T-helper 17 cell (primary cell): ENCODE measurements around the gene PROK1. TPM values are rescaled to one million over a fixed set of nuclear protein-coding genes. Genes with fewer than 3 reads are reported as not detected.

Source experiments
- ATAC-seq: fragments of 150-1000 bp; cut with Tn5 transposase; 2 replicates; pipeline ENCODE4 v1.10.0; 2021; ENCODE audit warnings: mild to moderate bottlenecking, moderate library complexity
- DNase-seq, 3 donors: peaks; one replicate each; pipeline versions ENCODE4 v3.0.0 to v3.0.0-alpha.2; 2020 to 2021
- H3K9me3 ChIP-seq: one replicate; pipeline ENCODE4 v1.7.0; 2013; ENCODE audit warnings: low read length, mild to moderate bottlenecking; ENCODE audit not compliant: control insufficient read depth, poor library complexity, severe bottlenecking
- H3K27ac Mint-ChIP-seq: one replicate; pipeline ENCODE4 v1.8.0; 2022; ENCODE audit warnings: mild to moderate bottlenecking, moderate library complexity, mixed read lengths
- H3K27me3 Mint-ChIP-seq: one replicate; pipeline ENCODE4 v1.8.0; 2022; ENCODE audit warnings: mixed read lengths
- H3K36me3 Mint-ChIP-seq: one replicate; pipeline ENCODE4 v1.8.0; 2022; ENCODE audit warnings: low read depth, mixed read lengths
- H3K4me1 Mint-ChIP-seq: one replicate; pipeline ENCODE4 v1.8.0; 2022; ENCODE audit warnings: mild to moderate bottlenecking, mixed read lengths
- H3K4me3 Mint-ChIP-seq: one replicate; pipeline ENCODE4 v1.8.0; 2022; ENCODE audit warnings: mild to moderate bottlenecking, moderate library complexity, mixed read lengths
- total RNA-seq, 4 donors: library from RNA in 2 of 4; stranded (reverse) in 2 of 4; gene quantifications; one replicate each; pipeline ENCODE4 v1.2.3 and lab custom pipeline; 2022 to 2026

Gene PROK1
- total RNA-seq, 2 donors from 2014 or later = not detected

DNA sequence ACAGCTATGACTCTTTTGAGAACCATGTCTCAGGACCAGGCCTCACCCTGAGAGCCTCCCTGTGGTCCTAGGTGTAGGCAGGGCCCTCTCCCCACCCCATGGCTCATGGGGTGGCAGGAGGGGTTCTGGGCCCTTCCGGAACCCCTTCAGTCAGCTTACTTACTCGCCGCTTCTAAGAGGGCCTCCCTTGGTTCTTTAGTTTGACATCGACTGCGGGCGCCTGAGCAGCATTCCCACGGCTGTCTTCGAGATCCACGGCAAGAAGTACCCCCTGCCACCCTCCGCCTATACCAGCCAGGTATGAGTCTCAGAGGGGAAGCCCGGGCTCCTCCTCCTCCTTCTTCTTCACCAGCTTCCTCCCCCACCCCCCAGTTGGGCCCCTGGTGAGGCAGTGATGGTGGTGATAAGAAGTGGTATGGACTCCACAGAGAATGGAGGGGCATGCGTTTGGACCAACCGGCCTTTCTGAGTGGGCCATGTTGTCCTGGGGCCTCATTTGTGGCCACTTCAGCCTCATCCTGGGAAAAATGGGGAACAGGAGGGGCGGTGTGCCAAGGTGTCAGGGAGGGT is 39.1 kb downstream of the PROK1 start:
- H3K4me3 Mint-ChIP-seq = no peak overlapping the region
- ATAC-seq = no peak
- peaks cover 9% of the 10 kb centered on the region for H3K4me1 Mint-ChIP-seq
- no peak for DNase-seq
- no peaks in the 10 kb centered on the region for H3K36me3 Mint-ChIP-seq
- no peak overlapping the region for H3K27ac Mint-ChIP-seq
- H3K9me3 ChIP-seq = no peaks in the 10 kb centered on the region
- peaks cover 24% of the 10 kb centered on the region for H3K27me3 Mint-ChIP-seq

DNA sequence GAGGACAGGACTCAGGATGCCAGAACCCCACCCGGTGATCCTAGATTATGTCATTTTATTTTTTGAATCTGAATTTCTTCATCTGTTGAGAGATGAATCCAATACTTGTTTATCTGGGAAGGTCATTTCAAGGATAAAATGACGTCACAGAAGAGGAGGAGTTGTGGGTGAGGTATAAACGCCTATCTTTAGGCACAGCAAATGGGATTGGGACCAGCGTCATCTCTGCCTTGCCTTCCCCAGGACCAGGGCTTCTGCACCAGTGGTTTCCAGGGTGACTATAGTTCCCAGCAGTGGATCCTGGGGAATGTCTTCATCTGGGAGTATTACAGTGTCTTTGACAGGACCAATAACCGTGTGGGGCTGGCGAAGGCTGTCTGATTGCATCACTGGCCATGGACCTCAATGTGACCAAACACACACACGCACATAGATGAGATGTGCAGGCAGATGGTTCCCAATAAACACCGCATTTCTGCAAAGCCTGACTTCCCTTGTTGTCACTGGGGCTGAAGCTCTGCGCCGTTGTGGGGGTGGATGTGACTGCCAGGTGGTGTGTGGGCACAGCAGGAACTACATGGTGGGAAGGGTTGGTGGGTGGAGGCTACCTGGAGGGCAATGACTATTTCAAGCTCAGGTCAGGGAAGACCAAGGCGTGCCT is 40.0 kb downstream of the PROK1 start:
- H3K27ac Mint-ChIP-seq = no peak overlapping the region
- DNase-seq (no peak), ATAC-seq (no peak)
- no peaks in the 10 kb centered on the region for H3K36me3 Mint-ChIP-seq
- peaks cover 12% of the 10 kb centered on the region for H3K4me1 Mint-ChIP-seq
- H3K27me3 Mint-ChIP-seq = peaks cover 16% of the 10 kb centered on the region
- no peak overlapping the region for H3K4me3 Mint-ChIP-seq
- H3K9me3 ChIP-seq = no peaks in the 10 kb centered on the region

DNA sequence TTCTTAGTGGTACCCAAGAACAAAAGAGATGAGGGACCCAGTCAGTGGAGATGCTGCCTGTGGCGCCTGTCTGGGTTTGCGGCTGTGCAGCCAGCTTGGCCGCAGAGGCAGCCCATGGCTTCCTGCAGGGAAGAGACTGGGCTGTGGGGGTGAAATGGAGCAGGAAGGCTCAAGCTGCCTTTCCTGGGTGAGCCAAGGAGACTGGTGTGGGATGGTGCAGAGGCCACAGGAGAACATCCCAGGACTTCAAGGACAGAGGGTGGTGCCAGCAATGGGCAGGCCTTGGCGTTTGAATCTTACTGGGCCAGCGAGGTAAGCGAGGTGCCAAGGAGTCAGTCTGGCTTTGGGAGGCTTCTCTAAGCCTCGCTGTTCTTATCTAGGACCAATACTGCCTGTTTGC is 41.6 kb downstream of the PROK1 start:
- Mint-ChIP-seq H3K4me3 (no peak overlapping the region), H3K36me3 (no peaks in the 10 kb centered on the region), H3K27ac (no peak overlapping the region), H3K27me3 (peaks cover 5% of the 10 kb centered on the region), H3K4me1 (peaks cover 9% of the 10 kb centered on the region)
- no peak for DNase-seq
- H3K9me3 ChIP-seq = no peaks in the 10 kb centered on the region
- no peak for ATAC-seq

DNA sequence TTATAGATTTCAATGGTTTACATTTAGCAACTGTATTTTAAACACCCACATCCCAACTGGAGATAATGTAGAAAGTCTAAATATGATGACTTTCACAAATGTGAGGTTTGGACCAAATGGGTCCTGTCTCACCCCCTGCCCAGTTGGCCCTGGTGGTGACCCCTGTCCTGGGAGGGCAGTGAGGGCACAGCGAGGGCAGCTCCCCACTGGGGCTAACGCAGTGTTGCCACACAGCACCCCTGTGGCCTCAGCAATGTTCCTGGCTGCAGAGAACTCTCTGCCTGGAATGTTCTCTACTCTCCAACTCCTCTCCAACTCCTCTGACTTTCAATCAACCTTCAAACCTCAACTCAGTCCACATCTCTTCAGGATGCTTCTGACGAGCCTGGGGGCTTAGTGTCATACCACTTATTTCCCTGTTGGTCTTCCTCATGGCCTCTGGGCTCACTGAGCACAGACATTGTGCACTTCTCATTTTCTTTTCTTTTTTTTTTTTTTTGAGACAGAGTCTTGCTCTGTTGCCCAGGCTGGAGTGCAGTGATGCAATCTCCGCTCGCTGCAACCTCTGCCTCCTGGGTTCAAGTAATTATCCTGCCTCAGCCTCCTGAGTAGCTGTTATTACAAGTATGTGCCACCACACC is 42.2 kb downstream of the PROK1 start:
- H3K36me3 Mint-ChIP-seq = no peaks in the 10 kb centered on the region
- DNase-seq (no peak), ATAC-seq (no peak)
- H3K27me3 Mint-ChIP-seq = no peaks in the 10 kb centered on the region
- H3K27ac Mint-ChIP-seq = no peak overlapping the region
- H3K4me1 Mint-ChIP-seq = peaks cover 7% of the 10 kb centered on the region
- H3K9me3 ChIP-seq = no peaks in the 10 kb centered on the region
- H3K4me3 Mint-ChIP-seq = no peak overlapping the region

DNA sequence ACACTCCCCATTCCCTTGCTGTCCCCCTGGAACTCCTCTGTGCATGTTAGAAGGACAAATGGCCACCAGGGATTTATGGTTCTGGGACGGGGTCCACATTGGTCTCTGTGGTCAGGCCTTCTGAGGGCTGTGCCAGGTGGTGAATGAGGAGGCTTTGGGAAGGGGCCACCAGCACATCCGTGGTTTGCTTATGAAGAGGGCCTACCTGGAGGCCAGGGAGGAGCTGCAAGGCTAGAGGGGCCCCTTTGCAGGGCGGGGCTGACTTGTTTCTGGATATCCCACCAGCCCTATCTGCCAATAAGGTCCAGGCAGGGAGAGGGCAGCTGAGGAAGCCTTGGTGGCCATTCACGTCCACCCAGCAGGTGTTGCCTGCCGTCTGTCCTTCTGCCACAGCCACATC is 43.1 kb downstream of the PROK1 start:
- Mint-ChIP-seq H3K27ac (no peak overlapping the region), H3K27me3 (no peaks in the 10 kb centered on the region), H3K4me1 (peaks cover 7% of the 10 kb centered on the region), H3K4me3 (no peak overlapping the region), H3K36me3 (no peaks in the 10 kb centered on the region)
- no peaks in the 10 kb centered on the region for H3K9me3 ChIP-seq
- ATAC-seq (no peak), DNase-seq (no peak)

DNA sequence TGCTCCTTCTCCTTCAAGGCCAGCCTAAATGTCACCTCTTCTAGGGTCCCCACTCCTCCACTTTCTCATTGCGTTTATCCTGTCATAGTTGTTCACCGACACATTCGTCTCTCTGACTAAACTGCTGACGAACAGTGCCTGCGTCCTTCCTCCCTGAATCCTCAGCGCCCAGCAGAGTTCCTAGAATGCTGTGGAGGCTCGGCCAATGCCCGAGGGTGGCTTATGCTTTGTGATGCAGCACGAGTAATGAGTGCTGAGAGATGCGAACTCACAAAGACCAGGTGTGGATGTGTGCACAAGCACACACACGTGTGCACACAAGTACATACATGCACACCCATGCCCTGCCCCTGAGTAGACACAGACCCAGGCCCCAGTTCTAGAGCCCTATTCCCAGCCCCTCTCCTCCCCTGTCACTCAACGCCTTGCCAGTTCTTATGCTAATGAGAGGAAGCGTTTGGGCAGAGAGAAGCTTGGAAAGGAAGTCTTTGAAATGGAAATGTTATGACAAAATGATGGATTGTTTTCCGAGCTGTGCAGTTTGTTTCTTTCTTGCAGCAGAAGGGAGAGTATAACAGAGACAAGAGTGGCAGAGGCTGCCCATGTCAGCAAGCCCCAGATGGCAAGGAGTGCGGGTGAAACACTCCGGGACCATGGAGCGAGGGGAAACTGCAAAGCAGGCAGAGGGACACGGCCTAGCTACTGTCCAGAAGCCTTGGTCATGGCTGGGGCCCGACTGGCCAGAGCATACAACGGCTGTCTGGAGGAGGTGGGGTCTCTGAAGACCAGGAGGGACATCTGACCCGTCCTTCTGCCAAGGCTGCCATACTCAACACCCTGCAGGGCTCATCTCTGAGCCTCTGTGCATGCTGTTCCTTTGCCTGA is 43.8 kb downstream of the PROK1 start:
- H3K9me3 ChIP-seq = no peaks in the 10 kb centered on the region
- no peak for ATAC-seq
- H3K4me3 Mint-ChIP-seq = no peak overlapping the region

DNA sequence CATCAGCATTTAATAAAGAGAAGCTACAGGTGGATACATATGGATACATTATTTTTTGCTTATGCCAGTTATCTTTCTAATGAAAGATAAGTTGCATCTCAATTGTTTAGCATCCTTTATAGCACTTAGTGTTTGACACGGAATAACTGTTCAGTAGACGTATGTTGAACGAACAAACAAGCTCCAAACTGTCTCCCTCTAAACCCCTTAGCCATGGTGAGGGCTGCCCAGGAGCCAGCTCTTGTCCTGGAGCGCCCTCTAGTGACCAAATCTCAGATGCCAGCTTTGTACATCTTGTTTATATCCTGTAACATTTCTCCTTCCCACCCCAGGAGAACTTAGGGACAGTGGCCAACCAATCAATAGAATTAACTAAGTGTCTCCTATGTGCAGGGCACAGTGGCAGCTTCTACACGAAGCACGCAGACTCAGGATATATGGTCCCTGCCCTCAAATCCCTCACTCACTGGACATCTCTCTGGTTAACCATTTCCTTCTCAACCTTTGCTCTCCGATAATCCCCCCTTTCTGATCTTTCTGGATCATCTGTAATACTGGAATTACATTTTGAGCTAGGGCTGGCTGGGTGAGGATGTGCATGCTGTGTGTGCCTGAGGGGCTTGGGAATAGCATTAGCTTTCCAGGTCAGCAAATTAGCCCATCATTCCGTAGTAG is 45.1 kb downstream of the PROK1 start:
- H3K9me3 ChIP-seq = no peaks in the 10 kb centered on the region
- ATAC-seq (peak; percentile 84), DNase-seq (peak; percentile 45 to 75 (median 47))
- Mint-ChIP-seq H3K36me3 (no peaks in the 10 kb centered on the region), H3K4me1 (peaks cover 8% of the 10 kb centered on the region), H3K4me3 (no peak overlapping the region), H3K27ac (no peak overlapping the region), H3K27me3 (peaks cover 14% of the 10 kb centered on the region)

More for the DNA sequence above, 43.8 kb downstream of the PROK1 start:
- Mint-ChIP-seq H3K36me3 (no peaks in the 10 kb centered on the region), H3K27me3 (peaks cover 6% of the 10 kb centered on the region), H3K27ac (no peak overlapping the region), H3K4me1 (peaks cover 7% of the 10 kb centered on the region)
- DNase-seq = no peak

DNA sequence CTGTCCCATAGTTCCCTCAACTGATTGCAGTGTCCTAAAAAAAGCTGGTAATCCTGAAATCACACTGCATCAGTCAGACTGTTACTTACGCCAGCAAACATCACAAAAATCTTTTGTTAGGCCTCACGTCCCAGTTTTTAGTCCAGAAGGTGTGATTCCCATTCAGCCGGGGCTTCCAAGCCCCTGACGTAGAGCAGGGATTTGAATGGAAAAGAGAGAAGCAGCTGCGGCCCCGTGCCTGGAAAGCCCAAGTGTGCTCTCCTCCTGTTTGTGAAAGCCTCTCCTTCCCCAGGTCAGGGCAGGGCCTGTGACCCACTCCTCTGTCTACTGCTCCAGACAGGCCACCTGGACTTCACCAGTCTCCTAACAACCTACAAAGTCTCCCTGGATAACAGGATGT is 47.3 kb downstream of the PROK1 start:
- no peaks in the 10 kb centered on the region for H3K9me3 ChIP-seq
- Mint-ChIP-seq H3K4me1 (peaks cover 8% of the 10 kb centered on the region), H3K27me3 (peaks cover 31% of the 10 kb centered on the region), H3K27ac (no peak overlapping the region), H3K4me3 (no peak overlapping the region), H3K36me3 (peaks cover 3% of the 10 kb centered on the region)
- DNase-seq (no peak), ATAC-seq (no peak)

DNA sequence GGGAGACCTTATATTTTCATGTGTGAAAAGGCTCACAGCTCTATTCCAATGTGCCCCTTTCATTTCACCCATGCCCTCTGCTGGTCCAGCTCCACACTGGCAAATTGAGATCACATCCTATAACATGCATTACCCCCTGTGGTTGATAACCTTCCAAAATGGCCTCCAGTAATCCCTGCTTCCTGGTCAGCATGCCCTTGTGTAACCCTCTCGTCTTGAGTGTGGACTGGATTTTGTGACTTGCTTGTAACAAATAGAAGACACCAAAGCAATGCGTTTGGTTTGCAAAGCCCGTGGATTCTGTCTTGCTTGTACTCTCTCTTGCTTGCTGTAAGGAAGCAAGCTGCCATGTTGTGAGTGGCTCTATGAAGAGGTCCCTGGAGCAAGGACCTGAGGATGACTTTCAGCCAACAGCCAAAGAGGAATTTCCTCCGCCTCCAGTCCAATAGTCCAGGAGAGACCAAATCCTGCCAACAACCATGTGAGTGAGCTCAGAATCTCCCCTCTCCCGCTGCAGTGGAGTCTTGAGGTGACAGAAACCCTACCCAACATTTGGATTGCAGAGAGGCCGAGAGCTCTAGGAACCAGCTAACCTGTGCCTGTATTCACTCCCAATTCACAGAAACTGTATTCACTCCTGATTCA is 50.7 kb downstream of the PROK1 start:
- peaks cover 5% of the 10 kb centered on the region for H3K36me3 Mint-ChIP-seq
- ATAC-seq (no peak), DNase-seq (no peak)
- peaks cover 6% of the 10 kb centered on the region for H3K4me1 Mint-ChIP-seq
- peaks cover 48% of the 10 kb centered on the region for H3K27me3 Mint-ChIP-seq
- no peak overlapping the region for H3K27ac Mint-ChIP-seq
- H3K9me3 ChIP-seq = no peaks in the 10 kb centered on the region
- no peak overlapping the region for H3K4me3 Mint-ChIP-seq

DNA sequence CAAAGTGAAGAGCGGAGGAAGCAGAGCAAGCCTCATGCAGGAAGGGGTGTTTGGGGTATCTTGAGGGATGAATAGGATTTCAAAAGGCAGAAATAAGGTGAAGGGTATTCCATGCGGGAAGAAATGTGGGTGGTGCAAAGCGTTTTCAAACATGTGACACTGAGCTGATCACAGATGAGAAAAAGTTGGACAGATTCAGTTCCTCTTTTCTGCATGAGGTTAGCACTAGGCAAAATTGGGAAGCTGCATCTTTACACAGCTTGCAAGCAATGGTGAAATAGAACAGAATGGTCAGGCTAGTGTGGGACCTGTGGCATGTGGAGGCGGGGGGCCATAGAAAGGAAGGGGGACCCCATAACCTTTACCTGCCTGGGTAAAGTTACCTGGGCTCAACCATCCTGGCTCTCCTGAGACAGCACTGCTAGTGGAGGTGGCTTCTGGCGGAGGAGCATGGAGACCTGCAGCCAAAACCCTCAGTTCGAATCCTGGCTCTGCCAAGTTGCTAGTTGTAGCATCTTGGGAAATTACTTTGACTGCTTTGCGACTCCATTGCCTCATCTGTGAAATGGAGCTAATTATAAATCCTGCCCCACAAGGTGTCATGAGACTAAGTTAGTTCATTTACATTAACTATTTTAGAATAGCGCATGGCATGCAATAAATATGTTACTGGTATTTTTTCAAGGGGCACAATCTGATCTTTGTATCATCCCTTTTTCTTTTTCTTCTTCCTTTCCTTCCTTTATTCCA is 51.6 kb downstream of the PROK1 start:
- DNase-seq = no peak
- H3K36me3 Mint-ChIP-seq = peaks cover 5% of the 10 kb centered on the region
- peaks cover 6% of the 10 kb centered on the region for H3K4me1 Mint-ChIP-seq
- no peak overlapping the region for H3K27ac Mint-ChIP-seq
- no peak for ATAC-seq
- peaks cover 52% of the 10 kb centered on the region for H3K27me3 Mint-ChIP-seq
- no peak overlapping the region for H3K4me3 Mint-ChIP-seq
- H3K9me3 ChIP-seq = no peaks in the 10 kb centered on the region

DNA sequence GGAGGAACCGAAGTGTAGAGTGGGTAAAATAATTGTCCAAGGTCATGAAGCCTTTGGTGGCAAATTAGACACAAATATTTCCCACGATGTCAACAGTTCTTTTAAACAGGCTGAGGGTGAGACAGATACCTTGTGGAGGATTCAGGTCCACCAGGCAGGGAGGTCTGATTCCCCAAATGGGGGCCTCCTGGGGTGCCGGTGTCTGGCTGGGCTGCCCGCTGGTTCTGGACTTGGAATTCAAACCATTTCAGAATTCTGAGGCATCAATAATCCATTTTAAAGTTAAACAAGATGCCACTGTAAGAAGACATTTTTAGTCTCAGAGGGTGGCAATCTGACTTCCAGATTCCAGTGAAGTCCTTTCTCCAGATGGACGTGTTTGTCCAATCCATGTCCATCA is 52.5 kb downstream of the PROK1 start:
- H3K4me1 Mint-ChIP-seq = peaks cover 6% of the 10 kb centered on the region

DNA sequence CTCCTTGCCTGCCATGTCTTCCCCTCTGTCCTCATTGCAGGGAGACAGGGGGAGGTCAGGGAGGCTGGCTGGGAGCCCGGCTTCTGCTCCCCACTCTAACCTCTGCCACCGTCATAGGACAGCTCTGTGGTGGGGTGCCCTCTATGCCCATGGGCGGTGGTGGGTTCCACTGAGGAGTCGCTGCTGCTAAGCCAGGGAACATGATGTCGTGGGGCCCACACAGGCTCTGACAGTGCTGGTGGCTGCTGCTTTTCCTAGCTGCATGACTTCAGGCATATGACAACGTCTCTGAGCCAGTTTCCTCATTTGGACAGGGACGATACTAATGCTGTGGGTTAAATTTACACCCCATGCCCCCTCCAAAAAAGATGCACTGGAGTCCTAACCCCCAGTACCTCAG is 53.3 kb downstream of the PROK1 start:
- no peak for DNase-seq
- ATAC-seq = no peak
- peaks cover 6% of the 10 kb centered on the region for H3K4me1 Mint-ChIP-seq
- no peaks in the 10 kb centered on the region for H3K9me3 ChIP-seq
- H3K4me3 Mint-ChIP-seq = no peak overlapping the region
- H3K36me3 Mint-ChIP-seq = peaks cover 5% of the 10 kb centered on the region
- H3K27ac Mint-ChIP-seq = no peak overlapping the region
- peaks cover 65% of the 10 kb centered on the region for H3K27me3 Mint-ChIP-seq

More for the DNA sequence above, 52.5 kb downstream of the PROK1 start:
- DNase-seq = no peak
- Mint-ChIP-seq H3K27me3 (peaks cover 59% of the 10 kb centered on the region), H3K4me3 (no peak overlapping the region), H3K36me3 (peaks cover 5% of the 10 kb centered on the region), H3K27ac (no peak overlapping the region)
- no peak for ATAC-seq
- H3K9me3 ChIP-seq = no peaks in the 10 kb centered on the region
